Adipocyte (in vitro differentiated cells): ENCODE measurements around the gene ATE1.

Experiments used
- DNase-seq: peaks from one replicate; pipeline ENCODE4 v3.0.0-alpha.2; 2015; ENCODE audit warnings: low read depth
- H3K27me3 ChIP-seq: replicated peaks from 2 replicates; pipeline ENCODE4 v1.7.0; 2013; ENCODE audit warnings: mild to moderate bottlenecking, low read length, moderate library complexity; ENCODE audit not compliant: control insufficient read depth, insufficient read depth
- H3K36me3 ChIP-seq: 2 replicates; pipeline ENCODE4 v1.7.0; 2013; ENCODE audit warnings: low read length, mild to moderate bottlenecking, moderate library complexity; ENCODE audit not compliant: control insufficient read depth, insufficient read depth, severe bottlenecking
- H3K4me1 ChIP-seq: 2 replicates; pipeline ENCODE4 v1.7.0; 2013; ENCODE audit warnings: mild to moderate bottlenecking, low read length, moderate library complexity; ENCODE audit not compliant: control insufficient read depth, insufficient read depth
- H3K4me3 ChIP-seq: 2 replicates; pipeline ENCODE4 v1.7.0; 2013; ENCODE audit warnings: mild to moderate bottlenecking, low read length, moderate library complexity
- H3K9ac ChIP-seq: 2 replicates; pipeline ENCODE4 v1.7.0; 2013; ENCODE audit warnings: mild to moderate bottlenecking, low read length, moderate library complexity
- H3K9me3 ChIP-seq: 2 replicates; pipeline ENCODE4 v1.7.0; 2013; ENCODE audit warnings: mild to moderate bottlenecking, low read length, moderate library complexity; ENCODE audit not compliant: control insufficient read depth

Gene ATE1

DNA sequence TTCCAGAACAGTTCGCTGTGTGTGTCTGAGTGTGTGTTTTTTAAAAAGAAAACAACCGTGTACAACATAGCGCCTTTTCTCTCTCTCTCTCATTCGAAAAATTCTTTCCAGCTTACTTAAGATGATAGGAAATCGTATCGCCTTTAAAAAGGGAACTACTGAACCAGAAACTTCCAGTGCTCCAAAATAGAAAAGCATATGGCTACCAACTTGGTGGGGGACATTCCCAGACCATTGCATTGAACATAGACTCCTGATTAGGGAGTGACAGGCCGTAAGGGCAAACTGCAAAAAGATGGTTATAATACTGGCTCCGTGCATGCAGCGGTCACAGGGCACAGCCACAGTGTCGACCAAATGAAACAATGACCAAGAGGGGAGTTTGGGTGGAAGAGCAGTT is 235.2 kb downstream of the ATE1 start:
- Histone ChIP-seq H3K9me3 (no peaks in the 10 kb centered on the region), H3K36me3 (no peaks in the 10 kb centered on the region), H3K9ac (no peak overlapping the region), H3K27me3 (peaks cover 26% of the 10 kb centered on the region), H3K4me1 (no peaks in the 10 kb centered on the region), H3K4me3 (no peak overlapping the region)
- DNase-seq: no peak

DNA sequence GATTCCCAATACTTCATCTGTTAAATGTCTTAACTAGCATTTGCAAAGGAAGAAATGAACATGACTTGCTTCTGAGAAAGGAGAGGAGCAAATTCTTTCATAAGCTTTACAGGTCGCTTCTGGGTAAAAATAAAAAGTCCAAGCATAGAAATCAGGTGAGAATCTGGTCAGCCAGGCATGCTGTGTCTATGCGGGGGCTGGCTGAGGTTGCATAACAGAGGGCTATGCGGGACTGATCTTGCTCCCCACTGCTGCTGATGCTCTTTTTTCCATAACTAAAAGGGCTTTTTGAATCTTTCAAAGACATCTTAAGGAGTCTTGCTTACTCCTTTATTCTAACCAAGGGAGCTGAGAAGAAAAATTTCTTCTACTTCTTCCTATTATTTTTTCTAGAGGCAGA is 236.9 kb downstream of the ATE1 start:
- Histone ChIP-seq H3K4me3 (no peak overlapping the region), H3K27me3 (peaks cover 34% of the 10 kb centered on the region), H3K36me3 (no peaks in the 10 kb centered on the region), H3K9ac (no peak overlapping the region), H3K4me1 (no peaks in the 10 kb centered on the region), H3K9me3 (no peaks in the 10 kb centered on the region)
- DNase-seq: no peak
